Fibroblast of lung (primary cell): ENCODE measurements around the gene MINDY3. TPM values are rescaled to one million over a fixed set of nuclear protein-coding genes. Genes with fewer than 3 reads are reported as not detected.

ENCODE experiments used
- DNase-seq, 2 donors: peaks; one replicate each; pipeline versions ENCODE4 v3.0.0 to v3.0.0-alpha.2; 2010; ENCODE audit warnings: low read depth in 2 of 2
- H2AFZ ChIP-seq: 2 replicates; pipeline ENCODE4 v1.5.1; 2012; ENCODE audit warnings: low read length, control low read depth, inconsistent platforms
- H3K27ac ChIP-seq: 2 replicates; pipeline ENCODE4 v1.5.1; 2011; ENCODE audit warnings: low read length, control low read depth; ENCODE audit not compliant: insufficient read depth
- H3K27me3 ChIP-seq: 2 replicates; pipeline ENCODE4 v1.5.1; 2011; ENCODE audit warnings: mild to moderate bottlenecking, low read length; ENCODE audit not compliant: control insufficient read depth, insufficient read depth
- H3K36me3 ChIP-seq: 2 replicates; pipeline ENCODE4 v1.5.1; 2011; ENCODE audit warnings: low read length; ENCODE audit not compliant: control insufficient read depth, insufficient read depth
- H3K4me1 ChIP-seq: 2 replicates; pipeline ENCODE4 v1.5.1; 2011; ENCODE audit warnings: low read length; ENCODE audit not compliant: control insufficient read depth, insufficient read depth; ENCODE audit errors: extremely low read depth
- H3K4me2 ChIP-seq: 2 replicates; pipeline ENCODE4 v1.5.1; 2011; ENCODE audit warnings: low read length, control low read depth; ENCODE audit not compliant: insufficient read depth; ENCODE audit errors: extremely low read depth
- H3K4me3 ChIP-seq, 4 experiments: fragments of 200-600 bp in 1 of 4; sonication (generic) in 1 of 4; replicated peaks in 1 of 4; 2 replicates each; pipeline ENCODE4 v1.5.1; 2011 to 2016; ENCODE audit warnings: low read length in 4 of 4, low read depth in 3 of 4, mild to moderate bottlenecking in 3 of 4, control low read depth in 2 of 4, inconsistent platforms in 1 of 4, mixed read lengths in 1 of 4; ENCODE audit not compliant: insufficient read depth in 1 of 4; ENCODE audit errors: control extremely low read depth in 1 of 4
- H3K79me2 ChIP-seq: 2 replicates; pipeline ENCODE4 v1.5.1; 2012; ENCODE audit warnings: mild to moderate bottlenecking, low read length, inconsistent platforms; ENCODE audit not compliant: control insufficient read depth, insufficient read depth
- H3K9ac ChIP-seq: 2 replicates; pipeline ENCODE4 v1.5.1; 2011; ENCODE audit warnings: mild to moderate bottlenecking, low read length, control low read depth; ENCODE audit not compliant: insufficient read depth
- H3K9me3 ChIP-seq: 2 replicates; pipeline ENCODE4 v1.5.1; 2012; ENCODE audit warnings: low read depth, low read length; ENCODE audit not compliant: control insufficient read depth, insufficient read depth
- H4K20me1 ChIP-seq: 2 replicates; pipeline ENCODE4 v1.5.1; 2011; ENCODE audit warnings: low read length; ENCODE audit not compliant: control insufficient read depth, insufficient read depth; ENCODE audit errors: extremely low read depth
- CTCF ChIP-seq, 2 donors: IDR thresholded peaks in 1 of 2; conservative IDR thresholded peaks in 1 of 2; 1 replicate in 1 of 2; 2 replicates in 1 of 2; pipeline ENCODE4 v1.5.1; 2011 to 2012; ENCODE audit warnings: low read length in 2 of 2, control low read depth in 1 of 2, inconsistent platforms in 1 of 2, low read depth in 1 of 2, mild to moderate bottlenecking in 1 of 2
- EZH2 ChIP-seq: IDR thresholded peaks from 2 replicates; pipeline ENCODE4 v1.5.1; 2012; ENCODE audit warnings: low read length, control low read depth, mild to moderate bottlenecking; ENCODE audit errors: missing control alignments
- polyA plus RNA-seq, 2 donors: library from polyadenylated mRNA; depleted of rRNA in 1 of 2; stranded (reverse) in 1 of 2; unstranded in 1 of 2; fragments of >200 nt; gene quantifications; 2 replicates each; pipeline ENCODE4 v1.2.1, GENCODE V29; 2011 to 2012; ENCODE audit warnings: missing spikeins in 1 of 2
- total RNA-seq: library from RNA; depleted of rRNA; stranded (reverse); fragments of >200 nt; gene quantifications from 2 replicates; pipeline ENCODE4 v1.2.1, GENCODE V29; 2014

MINDY3 gene
- total and polyA plus RNA-seq, 2 donors (not counting 1 experiment from before 2014, with no cell fraction given) = 30.6 to 37.5 TPM

GRCh38 chr10:15821046-15821683 is 39.1 kb downstream of the MINDY3 start:
- no peaks in the 10 kb centered on the region for H3K9me3 ChIP-seq
- H4K20me1 ChIP-seq = no peaks in the 10 kb centered on the region
- H3K4me2 ChIP-seq = no peak overlapping the region
- H3K4me3 ChIP-seq = no peak overlapping the region
- no peak overlapping the region for H2AFZ ChIP-seq
- DNase-seq = peak in 1 of 2 donors; percentile 11
- H3K9ac ChIP-seq = no peak overlapping the region
- H3K36me3 ChIP-seq = no peaks in the 10 kb centered on the region
- H3K4me1 ChIP-seq = no peaks in the 10 kb centered on the region
- no peaks in the 10 kb centered on the region for H3K79me2 ChIP-seq
- TF ChIP-seq CTCF (conservative IDR thresholded peaks at IDR 0.05 in 1 of 2, IDR thresholded peaks at IDR 0.05 in 1 of 2; ENCODE audit: low read depth in 1 of 2, low read length in 2 of 2) = no peak
- TF ChIP-seq EZH2 = no peak
- no peaks in the 10 kb centered on the region for H3K27me3 ChIP-seq
- no peak overlapping the region for H3K27ac ChIP-seq

- Histone ChIP-seq H3K9ac (no peak overlapping the region), H3K9me3 (no peaks in the 10 kb centered on the region), H3K27ac (no peak overlapping the region), H3K79me2 (no peaks in the 10 kb centered on the region), H4K20me1 (no peaks in the 10 kb centered on the region), H3K4me3 (no peak overlapping the region), H3K36me3 (no peaks in the 10 kb centered on the region), H3K4me2 (no peak overlapping the region), H2AFZ (no peak overlapping the region), H3K4me1 (no peaks in the 10 kb centered on the region), H3K27me3 (no peaks in the 10 kb centered on the region)
- no peak for TF ChIP-seq EZH2
- no peak for TF ChIP-seq CTCF (conservative IDR thresholded peaks at IDR 0.05 in 1 of 2, IDR thresholded peaks at IDR 0.05 in 1 of 2; ENCODE audit: low read depth in 1 of 2, low read length in 2 of 2)
- DNase-seq = peak in 1 of 2 donors; percentile 57
Measured at GRCh38 chr10:15817409-15818046, 42.8 kb downstream of the MINDY3 start.

GRCh38 chr10:15815242-15815885 is 44.9 kb downstream of the MINDY3 start:
- Histone ChIP-seq H3K36me3 (no peaks in the 10 kb centered on the region), H3K27ac (no peak overlapping the region), H2AFZ (no peak overlapping the region), H3K4me3 (no peak overlapping the region), H4K20me1 (no peaks in the 10 kb centered on the region), H3K9me3 (no peaks in the 10 kb centered on the region), H3K27me3 (no peaks in the 10 kb centered on the region), H3K9ac (no peak overlapping the region), H3K4me2 (no peak overlapping the region), H3K79me2 (no peaks in the 10 kb centered on the region), H3K4me1 (no peaks in the 10 kb centered on the region)
- TF ChIP-seq EZH2 (no peak), CTCF (conservative IDR thresholded peaks at IDR 0.05 in 1 of 2, IDR thresholded peaks at IDR 0.05 in 1 of 2; ENCODE audit: low read depth in 1 of 2, low read length in 2 of 2) (no peak)
- no peak for DNase-seq
